Erythroblast (primary cell): ENCODE results near the gene NKAIN2.
A peak's percentile ranks its signal among the peaks of the same experiment; 100 is the strongest.

Source experiments
- DNase-seq, 2 experiments: peaks; one replicate each; lab custom pipeline; 2025; lab: John Stamatoyannopoulos, UW
- GATA1 ChIP-seq: IDR thresholded peaks from 2 replicates; pipeline ENCODE4 v1.6.1; 2011; ENCODE audit warnings: low read depth, mild to moderate bottlenecking, control low read depth, low read length, moderate library complexity
- POLR2A ChIP-seq: IDR thresholded peaks from 2 replicates; pipeline ENCODE4 v1.6.1; 2011; ENCODE audit warnings: mild to moderate bottlenecking, low read length

Gene NKAIN2

DNA sequence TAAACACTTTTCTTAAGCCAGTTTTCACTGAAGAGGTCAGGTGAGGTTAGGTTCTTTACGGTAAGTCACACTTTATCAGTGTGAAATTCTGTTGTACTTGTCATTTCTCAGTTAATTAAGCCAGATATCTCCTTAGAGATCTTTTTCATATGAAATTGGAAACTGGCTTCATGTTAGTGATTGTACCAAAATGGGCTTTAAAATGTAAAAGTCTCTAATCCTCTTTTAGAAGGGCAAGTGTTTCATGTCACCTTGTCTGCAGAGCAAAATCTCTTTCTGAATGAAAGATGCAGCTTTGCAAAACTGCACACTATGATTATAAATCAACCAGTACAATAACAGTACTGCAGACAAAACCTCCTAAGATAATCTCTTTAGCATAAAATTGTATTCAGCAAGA is 949.3 kb downstream of the NKAIN2 start:
- DNase-seq = no peak
- TF ChIP-seq POLR2A (no peak), GATA1 (no peak)

DNA sequence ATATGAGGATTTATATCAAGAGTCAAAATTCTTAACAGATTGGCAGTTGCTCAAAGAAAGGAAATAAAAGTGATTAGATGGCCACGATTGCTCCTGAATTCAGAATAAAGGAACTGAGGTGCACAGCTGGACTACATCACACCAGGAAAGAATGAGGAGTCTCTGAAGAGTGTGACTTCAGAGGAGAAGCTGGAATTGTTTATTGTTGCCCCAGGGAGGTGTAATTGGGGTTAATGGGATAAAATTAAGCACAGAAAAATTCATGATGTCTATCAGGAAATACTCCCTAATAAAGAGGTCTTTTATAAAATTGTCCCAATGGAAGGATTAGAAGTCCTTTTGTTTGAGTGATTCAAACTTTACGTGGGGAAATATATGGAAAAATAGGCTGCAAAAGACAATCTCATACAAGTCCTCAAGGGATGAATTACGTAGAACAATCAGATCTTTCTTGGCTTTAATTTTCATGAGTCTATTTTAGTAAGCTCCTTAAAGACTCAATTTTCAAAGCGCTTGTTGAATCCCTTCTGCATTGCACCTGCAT is 950.0 kb downstream of the NKAIN2 start:
- no peak for DNase-seq
- TF ChIP-seq GATA1 (no peak), POLR2A (no peak)

GRCh38 chr6:124755321-124755720 is 951.7 kb downstream of the NKAIN2 start:
- DNase-seq = no peak
- no peak for TF ChIP-seq GATA1
- no peak for TF ChIP-seq POLR2A

DNA sequence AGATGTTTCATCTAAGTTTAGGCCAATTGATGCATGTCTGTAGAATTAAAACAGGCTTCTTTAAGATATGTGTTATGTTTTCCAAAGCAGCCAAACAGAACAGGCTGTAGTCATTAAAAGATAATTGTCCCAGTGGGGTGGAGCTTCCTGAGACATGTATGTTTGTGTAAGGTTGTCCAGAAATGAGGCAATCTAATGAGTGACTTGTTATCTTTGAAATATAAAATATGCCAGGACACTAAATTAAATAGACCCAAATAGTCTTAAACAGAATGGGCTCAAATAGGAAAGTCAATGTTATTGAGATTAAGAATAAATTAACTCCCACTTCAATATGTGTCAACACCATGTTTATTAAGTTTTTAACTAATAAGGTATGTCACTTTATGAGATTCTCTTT is 953.9 kb downstream of the NKAIN2 start:
- TF ChIP-seq POLR2A (no peak), GATA1 (no peak)
- no peak for DNase-seq

DNA sequence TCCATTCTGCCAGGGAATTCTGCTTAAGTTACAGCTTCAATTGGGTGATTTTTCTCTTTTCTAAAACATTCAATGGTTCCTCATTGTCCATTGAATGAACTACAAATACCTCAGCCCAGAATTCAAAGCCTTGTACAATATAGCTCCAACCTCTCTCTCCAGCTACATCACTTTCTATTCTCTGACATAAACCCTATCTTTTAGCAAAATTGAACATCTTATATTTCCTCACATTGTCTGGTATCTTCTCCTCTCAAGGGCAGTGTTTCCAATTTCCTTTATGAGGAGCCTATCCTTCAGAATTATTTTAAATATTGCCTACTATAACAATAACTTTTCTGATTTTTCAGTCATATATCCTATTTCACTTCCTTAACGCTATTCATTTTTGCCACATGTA is 955.0 kb downstream of the NKAIN2 start:
- DNase-seq = no peak
- no peak for TF ChIP-seq GATA1
- TF ChIP-seq POLR2A = no peak

DNA sequence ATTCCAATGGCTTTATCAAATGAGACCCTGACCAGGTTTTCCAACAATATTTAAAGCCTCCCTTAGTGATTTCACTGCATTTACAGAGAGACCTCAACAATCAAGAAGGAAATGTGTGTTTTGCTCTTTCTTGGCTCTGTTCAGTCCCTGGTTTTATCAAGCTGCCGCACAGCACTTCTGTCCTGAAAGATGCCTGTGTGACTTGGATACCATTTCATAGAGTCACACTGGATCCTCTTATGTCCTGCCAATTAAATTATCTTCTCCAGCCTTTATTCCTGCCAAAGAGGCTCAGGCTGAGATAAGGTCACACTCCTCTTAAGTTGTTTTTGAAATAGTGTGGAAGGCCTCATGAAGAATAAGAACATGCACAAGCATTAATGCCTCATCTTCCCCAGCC is 961.6 kb downstream of the NKAIN2 start:
- DNase-seq = peak; percentile 36 to 59
- no peak for TF ChIP-seq POLR2A

DNA sequence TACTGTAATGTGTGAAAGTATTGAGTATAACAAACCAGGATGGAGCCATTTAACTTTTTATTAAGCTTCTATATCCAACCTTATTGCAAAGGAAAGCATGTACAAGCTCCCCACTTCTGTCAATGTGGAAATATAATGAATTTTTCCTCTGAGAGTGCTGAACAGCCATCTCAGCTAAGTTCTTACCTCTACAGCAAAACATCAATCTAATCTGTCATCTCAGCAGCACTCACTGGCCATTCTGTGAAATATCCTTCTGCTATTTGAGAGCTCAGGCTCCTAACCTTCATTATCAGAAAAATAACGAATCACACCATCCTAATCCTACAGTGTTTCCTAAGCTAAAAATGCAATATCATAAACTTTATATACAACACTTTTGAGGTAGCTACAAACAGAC is 964.6 kb downstream of the NKAIN2 start:
- no peak for DNase-seq
- TF ChIP-seq GATA1 (no peak), POLR2A (no peak)

DNA sequence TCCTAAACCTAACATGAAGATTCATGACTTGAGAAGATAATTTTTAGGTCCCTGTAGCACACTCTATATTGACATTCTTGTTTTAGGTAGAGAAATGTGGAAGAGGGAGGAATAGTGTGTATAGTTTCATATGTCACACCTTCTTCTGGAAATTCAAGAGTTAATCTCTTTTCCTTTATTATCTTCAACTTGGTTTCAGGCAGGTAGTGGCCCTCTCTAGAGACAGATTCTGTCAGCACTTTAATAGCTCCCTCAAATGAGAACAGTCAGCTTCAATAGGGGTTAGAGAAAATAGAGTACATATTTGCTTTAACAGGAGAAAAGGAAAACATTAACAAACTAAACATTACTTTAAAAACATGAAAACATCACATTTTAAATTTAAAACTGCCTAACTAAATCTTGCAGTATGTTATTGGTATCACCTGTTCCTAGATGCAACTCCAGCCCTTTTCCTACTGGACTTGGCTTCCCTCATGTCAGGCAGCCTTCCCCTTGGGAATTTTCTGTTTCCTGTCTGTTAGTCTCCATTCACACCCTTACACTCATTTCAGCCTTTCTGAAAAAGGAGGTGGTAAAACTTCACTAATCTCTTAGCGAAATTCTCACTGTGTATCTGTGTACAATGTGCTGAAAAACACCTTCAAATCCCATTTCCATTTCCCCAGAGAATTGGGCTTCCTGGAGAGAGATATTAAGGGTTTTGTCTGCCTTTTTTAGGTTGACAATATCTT is 966.3 kb downstream of the NKAIN2 start:
- TF ChIP-seq POLR2A = no peak
- no peak for TF ChIP-seq GATA1
- DNase-seq = no peak

DNA sequence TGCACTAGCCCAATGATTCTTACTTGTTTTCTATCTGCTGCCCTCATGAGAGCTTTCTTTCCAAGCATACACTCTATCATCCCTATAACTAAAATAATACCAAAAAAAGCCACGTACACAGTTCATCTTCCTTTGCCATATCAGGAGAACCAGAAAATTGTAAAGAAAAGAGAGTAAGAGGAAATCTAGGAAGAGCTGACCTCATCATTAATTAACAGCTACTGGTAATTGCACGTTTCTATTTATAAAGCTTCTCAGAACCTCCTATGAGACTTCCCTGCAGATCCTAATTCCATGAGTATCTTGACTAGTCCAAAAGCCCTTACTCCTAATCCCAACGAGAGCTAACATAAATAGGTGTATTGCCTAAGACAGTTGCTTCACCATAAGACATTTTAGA is 967.1 kb downstream of the NKAIN2 start:
- DNase-seq = no peak
- no peak for TF ChIP-seq GATA1
- TF ChIP-seq POLR2A = no peak

DNA sequence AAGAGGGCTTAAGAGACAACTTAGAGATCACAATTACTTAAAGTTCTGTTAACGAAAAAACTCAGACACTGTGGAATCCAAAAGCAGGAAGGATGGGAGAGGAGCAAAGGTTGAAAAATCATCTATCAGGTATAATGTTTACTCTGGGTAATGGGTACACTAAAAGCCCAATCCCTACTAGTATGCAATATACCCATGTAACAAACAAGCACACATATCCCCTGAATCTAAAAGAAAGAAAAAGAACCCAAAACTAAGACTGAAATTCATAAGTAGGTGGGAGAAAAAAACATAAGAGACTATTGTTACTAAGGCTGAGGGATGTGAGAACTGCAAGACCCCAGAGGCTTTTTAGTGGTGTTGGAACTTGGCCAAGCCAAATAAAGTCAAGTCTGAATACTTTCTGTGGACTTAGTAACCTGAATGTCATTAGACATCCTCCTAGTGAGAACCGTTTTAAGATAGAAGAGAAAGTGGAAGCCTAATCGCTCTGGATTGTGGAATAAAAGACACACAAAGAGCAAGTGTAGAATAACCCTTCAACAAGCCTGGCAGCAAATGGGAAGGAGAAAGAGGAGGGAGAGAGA is 969.2 kb downstream of the NKAIN2 start:
- no peak for TF ChIP-seq POLR2A
- TF ChIP-seq GATA1 = no peak
- no peak for DNase-seq

GRCh38 chr6:124775121-124775520 is 971.5 kb downstream of the NKAIN2 start:
- no peak for TF ChIP-seq GATA1
- no peak for TF ChIP-seq POLR2A
- no peak for DNase-seq

DNA sequence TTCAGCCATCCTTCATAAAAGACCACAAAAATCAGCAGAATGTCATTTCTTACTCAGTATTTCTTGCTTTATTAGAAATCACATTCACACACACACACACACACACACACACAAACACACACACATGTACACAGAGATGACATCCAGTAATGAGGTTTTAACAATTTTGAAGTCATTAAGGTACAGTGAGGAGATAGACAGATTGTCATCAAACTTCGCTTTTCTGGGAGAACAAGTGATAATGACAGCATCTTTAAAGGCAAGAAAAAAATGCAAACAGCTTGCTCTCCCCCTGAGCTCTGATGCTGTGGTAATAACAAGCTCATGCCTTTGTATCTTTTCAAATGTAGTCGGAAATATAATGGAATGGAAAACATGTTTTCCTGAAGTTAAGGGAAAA is 974.2 kb downstream of the NKAIN2 start:
- DNase-seq = no peak
- no peak for TF ChIP-seq POLR2A
- no peak for TF ChIP-seq GATA1

DNA sequence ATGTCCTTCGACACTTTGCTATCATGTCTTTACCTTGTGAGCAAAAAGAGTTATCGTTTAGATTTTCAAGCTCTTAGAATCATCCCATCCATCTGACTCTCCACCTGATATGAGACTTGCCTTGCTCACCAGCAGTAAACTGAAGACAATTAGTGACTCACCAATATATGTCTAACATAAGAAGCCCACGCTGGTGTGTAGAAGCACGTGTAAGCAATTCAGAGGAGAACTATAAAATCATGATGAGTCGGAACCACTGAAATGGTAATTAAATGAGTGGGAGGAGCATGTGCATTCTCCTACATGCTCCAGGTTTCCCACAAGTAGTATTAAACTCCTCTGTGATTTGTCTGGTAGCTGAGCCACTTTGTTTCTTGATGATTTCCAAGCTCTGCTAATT is 977.0 kb downstream of the NKAIN2 start:
- DNase-seq = no peak
- TF ChIP-seq GATA1 = no peak
- TF ChIP-seq POLR2A = no peak

DNA sequence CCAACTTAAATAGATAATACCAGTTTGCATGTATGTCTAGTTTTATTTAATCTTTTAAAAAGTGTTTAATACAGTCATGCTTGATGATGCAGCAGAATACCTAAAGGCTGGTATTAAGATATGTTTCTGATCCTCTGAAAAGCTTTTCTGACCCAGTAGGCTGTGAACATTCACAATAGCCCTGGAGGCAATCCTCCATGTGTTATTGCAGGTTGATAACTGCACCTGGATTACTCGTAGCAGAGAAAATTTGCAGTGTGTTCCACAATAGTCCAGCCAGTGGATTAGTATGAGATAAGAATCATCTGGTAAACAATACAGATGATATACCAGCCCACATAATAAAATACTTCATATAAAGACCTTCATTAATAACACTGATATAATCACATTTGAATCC is 979.7 kb downstream of the NKAIN2 start:
- TF ChIP-seq POLR2A (no peak), GATA1 (no peak)
- no peak for DNase-seq
